Uterus (tissue), 2 donors: ENCODE data around the gene MCM8.

Experiments used
- POLR2A ChIP-seq, 2 donors: fragments of 450-650 bp; IDR thresholded peaks; one replicate each; pipeline ENCODE4 v1.6.1; 2016; ENCODE audit warnings: antibody characterized with exemption in 2 of 2, mild to moderate bottlenecking in 1 of 2, moderate library complexity in 1 of 2
- TF ChIP-seq, protein P1 (sequence below), 4 experiments: fragments of 200-600 bp in 2 of 4; fragments of 450-650 bp in 2 of 4; sonication (generic) in 2 of 4; IDR thresholded peaks; one replicate each; pipeline ENCODE4 v1.5.1; 2016 to 2019; ENCODE audit warnings: antibody characterized with exemption in 4 of 4, mild to moderate bottlenecking in 2 of 4, moderate library complexity in 1 of 4

DNA sequence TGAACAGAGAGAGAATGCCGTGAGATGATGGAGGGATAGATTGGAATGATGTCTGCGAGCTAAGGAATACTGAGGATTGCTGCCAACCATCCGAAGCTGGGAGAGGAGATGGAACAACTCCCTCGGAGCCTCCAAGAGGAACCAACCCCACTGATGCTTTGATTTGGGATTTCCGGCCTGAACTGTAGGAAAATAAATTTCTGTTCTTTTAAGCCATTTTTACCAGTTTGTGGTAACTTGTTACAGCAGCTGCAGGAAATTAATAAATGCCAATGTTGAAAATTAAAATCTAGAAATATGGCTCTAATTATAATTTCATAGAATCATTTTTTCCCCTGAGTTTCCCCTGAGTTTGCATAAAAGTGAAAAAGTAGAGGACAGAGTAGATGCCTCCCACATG lies 89.3 kb downstream of the MCM8 start:
- TF ChIP-seq, protein P1, sequence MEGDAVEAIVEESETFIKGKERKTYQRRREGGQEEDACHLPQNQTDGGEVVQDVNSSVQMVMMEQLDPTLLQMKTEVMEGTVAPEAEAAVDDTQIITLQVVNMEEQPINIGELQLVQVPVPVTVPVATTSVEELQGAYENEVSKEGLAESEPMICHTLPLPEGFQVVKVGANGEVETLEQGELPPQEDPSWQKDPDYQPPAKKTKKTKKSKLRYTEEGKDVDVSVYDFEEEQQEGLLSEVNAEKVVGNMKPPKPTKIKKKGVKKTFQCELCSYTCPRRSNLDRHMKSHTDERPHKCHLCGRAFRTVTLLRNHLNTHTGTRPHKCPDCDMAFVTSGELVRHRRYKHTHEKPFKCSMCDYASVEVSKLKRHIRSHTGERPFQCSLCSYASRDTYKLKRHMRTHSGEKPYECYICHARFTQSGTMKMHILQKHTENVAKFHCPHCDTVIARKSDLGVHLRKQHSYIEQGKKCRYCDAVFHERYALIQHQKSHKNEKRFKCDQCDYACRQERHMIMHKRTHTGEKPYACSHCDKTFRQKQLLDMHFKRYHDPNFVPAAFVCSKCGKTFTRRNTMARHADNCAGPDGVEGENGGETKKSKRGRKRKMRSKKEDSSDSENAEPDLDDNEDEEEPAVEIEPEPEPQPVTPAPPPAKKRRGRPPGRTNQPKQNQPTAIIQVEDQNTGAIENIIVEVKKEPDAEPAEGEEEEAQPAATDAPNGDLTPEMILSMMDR (IDR thresholded peaks at IDR 0.05) = no peak
- no peak for TF ChIP-seq POLR2A (IDR thresholded peaks at IDR 0.05)
